ENCODE results near the gene TMEM164.
A peak's percentile ranks its signal among the peaks of the same experiment; 100 is the strongest.
"Not testable (repeated sequence)": the region's sequence is repeated elsewhere in the genome, so short reads cannot be mapped to it uniquely, and the experiment has no call there.

Gene TMEM164

GRCh38 chrX:110002300-110003166 lies at the start of gene TMEM164:
TSS of gene TMEM164 (plus strand) at chrX:110003114. CDS start at chrX:110003775, 661 bp downstream.
- peak; percentile 81 to 84 for DNase-seq

- no peak for DNase-seq
Measured at GRCh38 chrX:109954333-109954732, 48.6 kb upstream of the TMEM164 start.

GRCh38 chrX:109954955-109955354 lies 48.0 kb upstream of the TMEM164 start:
- DNase-seq = no peak

GRCh38 chrX:109958266-109958665 lies 44.6 kb upstream of the TMEM164 start:
- DNase-seq = no peak

GRCh38 chrX:109959356-109959871 lies 43.5 kb upstream of the TMEM164 start:
- DNase-seq = no peak

GRCh38 chrX:109964390-109964789 lies 38.5 kb upstream of the TMEM164 start:
- DNase-seq = no peak

- no peak for DNase-seq
Measured at GRCh38 chrX:109966246-109966645, 36.7 kb upstream of the TMEM164 start.

- no peak for DNase-seq
Measured at GRCh38 chrX:109967156-109967555, 35.8 kb upstream of the TMEM164 start.

- not testable (repeated sequence) for DNase-seq
Measured at GRCh38 chrX:109970841-109971240, 32.1 kb upstream of the TMEM164 start.

GRCh38 chrX:109974906-109975655 lies 27.8 kb upstream of the TMEM164 start:
- DNase-seq = no peak

- DNase-seq = not testable (repeated sequence)
Measured at GRCh38 chrX:109985210-109985609, 17.7 kb upstream of the TMEM164 start.

GRCh38 chrX:109987884-109988283 lies 15.0 kb upstream of the TMEM164 start:
- no peak for DNase-seq

GRCh38 chrX:109990582-109991276 lies 12.2 kb upstream of the TMEM164 start:
- DNase-seq = no peak

- DNase-seq = no peak
Measured at GRCh38 chrX:109992203-109992602, 10.7 kb upstream of the TMEM164 start.

- DNase-seq = no peak
Measured at GRCh38 chrX:109995155-109995554, 7.8 kb upstream of the TMEM164 start.

GRCh38 chrX:109997786-109998452 lies 5.0 kb upstream of the TMEM164 start:
- no peak for DNase-seq

- no peak for DNase-seq
Measured at GRCh38 chrX:110000000-110000399, 2.9 kb upstream of the TMEM164 start.

- DNase-seq = no peak
Measured at GRCh38 chrX:110000847-110001713, 1.8 kb upstream of the TMEM164 start.

- no peak for DNase-seq
Measured at GRCh38 chrX:110001740-110002299, 1.1 kb upstream of the TMEM164 start.

- DNase-seq = peak in 1 of 2 experiments; percentile 25
Measured at GRCh38 chrX:110003167-110004156, 548 bp downstream of the TMEM164 start.

All from activated T-cell treated with anti-CD3 and anti-CD28 coated beads, Interleukin-2, amount 50 U/mL, for 48 hours (primary cell).